Prostate gland (tissue), 2 donors: ENCODE data around the gene CFAP43. TPM values are rescaled to one million over a fixed set of nuclear protein-coding genes. Genes with fewer than 3 reads are reported as not detected.

ENCODE experiments used
- DNase-seq: peaks from one replicate; pipeline ENCODE4 v3.0.0-alpha.2; 2019; ENCODE audit warnings: low spot score
- H3K27ac ChIP-seq, 2 donors: fragments of 200-600 bp; sonication (generic); 2 replicates each; pipeline ENCODE4 v1.5.1; 2017 to 2019
- H3K27me3 ChIP-seq: fragments of 200-600 bp; sonication (generic); replicated peaks from 2 replicates; pipeline ENCODE4 v1.5.1; 2019; ENCODE audit not compliant: insufficient read depth
- H3K36me3 ChIP-seq, 2 donors: fragments of 200-600 bp; sonication (generic); 1 replicate in 1 of 2; 2 replicates in 1 of 2; pipeline versions ENCODE4 v1.5.1 to v1.8.1; 2017 to 2019
- H3K4me1 ChIP-seq: fragments of 200-600 bp; sonication (generic); replicated peaks from 2 replicates; pipeline ENCODE4 v1.5.1; 2019
- H3K4me3 ChIP-seq, 2 donors: fragments of 200-600 bp; sonication (generic); 2 replicates each; pipeline ENCODE4 v1.5.1; 2017 to 2019
- H3K9me3 ChIP-seq: fragments of 200-600 bp; sonication (generic); 2 replicates; pipeline ENCODE4 v1.5.1; 2017
- CTCF ChIP-seq, 4 experiments: fragments of 200-600 bp in 2 of 4; fragments of 450-650 bp in 2 of 4; sonication (generic) in 2 of 4; IDR thresholded peaks; 1 replicate in 3 of 4; 2 replicates in 1 of 4; pipeline ENCODE4 v1.5.1; 2016 to 2019; ENCODE audit warnings: antibody characterized with exemption in 4 of 4, mild to moderate bottlenecking in 2 of 4, moderate library complexity in 2 of 4
- POLR2A ChIP-seq: fragments of 450-650 bp; IDR thresholded peaks from one replicate; pipeline ENCODE4 v1.6.1; 2016; ENCODE audit warnings: antibody characterized with exemption, mild to moderate bottlenecking
- POLR2AphosphoS5 ChIP-seq: sonication (generic); formaldehyde crosslinking; IDR thresholded peaks from one replicate; pipeline ENCODE4 v1.6.1; 2017; ENCODE audit warnings: antibody characterized with exemption
- WGBS: methylation state at CpG from one replicate; pipeline ENCODE4 v1.1.5; 2018; 5-methylcytosine and 5-hydroxymethylcytosine counted together
- intact Hi-C: fragments of 100-400 bp; cut with DNase I; formaldehyde crosslinking; loops from one replicate; pipeline ENCODE4 v1.14.2; 2022
- total RNA-seq, 2 donors: library from RNA; depleted of rRNA; stranded (reverse); fragments of >200 nt; gene quantifications; one replicate each; pipeline ENCODE4 v1.1.0, GENCODE V29; 2016

Gene CFAP43
- total RNA-seq, 2 donors from 2014 or later: 2.4 to 6.9 TPM

- Histone ChIP-seq H3K36me3 (no peaks in the 10 kb centered on the region), H3K9me3 (no peaks in the 10 kb centered on the region), H3K27ac (no peak overlapping the region), H3K27me3 (no peaks in the 10 kb centered on the region), H3K4me3 (no peak overlapping the region), H3K4me1 (no peaks in the 10 kb centered on the region)
- TF ChIP-seq POLR2AphosphoS5: no peak
- TF ChIP-seq POLR2A: no peak
- TF ChIP-seq CTCF (IDR thresholded peaks at IDR 0.05): no peak
- no peak for DNase-seq
- intact Hi-C loops: no loop called here
- WGBS: 0% methylated on average over 1 of the region's 1 CpG
Measured at GRCh38 chr10:104100795-104101194, 131.4 kb downstream of the CFAP43 start.

GRCh38 chr10:104099941-104100340, 132.2 kb downstream of the CFAP43 start:
- Histone ChIP-seq H3K4me3 (no peak overlapping the region), H3K9me3 (no peaks in the 10 kb centered on the region), H3K27ac (no peak overlapping the region), H3K36me3 (no peaks in the 10 kb centered on the region), H3K27me3 (no peaks in the 10 kb centered on the region), H3K4me1 (no peaks in the 10 kb centered on the region)
- intact Hi-C loops: no loop called here
- no peak for DNase-seq
- TF ChIP-seq POLR2AphosphoS5: no peak
- TF ChIP-seq POLR2A: no peak

GRCh38 chr10:104099269-104099668, 132.9 kb downstream of the CFAP43 start:
- no peaks in the 10 kb centered on the region for H3K27me3 ChIP-seq
- WGBS: 88% methylated on average over 3 of the region's 3 CpGs

GRCh38 chr10:104098358-104098925, 133.7 kb downstream of the CFAP43 start:
- intact Hi-C loops: no loop called here
- H3K9me3 ChIP-seq: no peaks in the 10 kb centered on the region
- H3K27ac ChIP-seq: no peak overlapping the region
- no peaks in the 10 kb centered on the region for H3K36me3 ChIP-seq
- WGBS: 94% methylated on average over 4 of the region's 4 CpGs
- TF ChIP-seq CTCF (IDR thresholded peaks at IDR 0.05): no peak
- TF ChIP-seq POLR2AphosphoS5: no peak
- no peak for TF ChIP-seq POLR2A
- DNase-seq: no peak
- no peaks in the 10 kb centered on the region for H3K27me3 ChIP-seq
- H3K4me3 ChIP-seq: no peak overlapping the region
- no peaks in the 10 kb centered on the region for H3K4me1 ChIP-seq

More at GRCh38 chr10:104099269-104099668, 132.9 kb downstream of the CFAP43 start:
- Histone ChIP-seq H3K9me3 (no peaks in the 10 kb centered on the region), H3K27ac (no peak overlapping the region), H3K36me3 (no peaks in the 10 kb centered on the region), H3K4me3 (no peak overlapping the region), H3K4me1 (no peaks in the 10 kb centered on the region)
- no peak for TF ChIP-seq POLR2AphosphoS5
- no peak for TF ChIP-seq POLR2A
- TF ChIP-seq CTCF (IDR thresholded peaks at IDR 0.05): no peak
- intact Hi-C loops: no loop called here
- DNase-seq: no peak

- TF ChIP-seq POLR2AphosphoS5 (no peak), POLR2A (no peak), CTCF (IDR thresholded peaks at IDR 0.05) (no peak)
- Histone ChIP-seq H3K4me1 (no peaks in the 10 kb centered on the region), H3K27me3 (no peaks in the 10 kb centered on the region), H3K27ac (no peak overlapping the region), H3K9me3 (no peaks in the 10 kb centered on the region), H3K36me3 (no peaks in the 10 kb centered on the region), H3K4me3 (no peak overlapping the region)
- intact Hi-C loops: no loop called here
- 93% methylated on average over 2 of the region's 2 CpGs for WGBS
- no peak for DNase-seq
Measured at GRCh38 chr10:104096692-104097091, 135.5 kb downstream of the CFAP43 start.
